Left forelimb (tissue), 1 donor: ENCODE measurements around the gene JOSD1.
"Not testable (repeated sequence)": the region's sequence is repeated elsewhere in the genome, so short reads cannot be mapped to it uniquely, and the experiment has no call there.

Experiments used
- DNase-seq: peaks from one replicate; pipeline ENCODE4 v3.0.0-alpha.2; 2018; ENCODE audit warnings: low spot score

The JOSD1 gene

DNA sequence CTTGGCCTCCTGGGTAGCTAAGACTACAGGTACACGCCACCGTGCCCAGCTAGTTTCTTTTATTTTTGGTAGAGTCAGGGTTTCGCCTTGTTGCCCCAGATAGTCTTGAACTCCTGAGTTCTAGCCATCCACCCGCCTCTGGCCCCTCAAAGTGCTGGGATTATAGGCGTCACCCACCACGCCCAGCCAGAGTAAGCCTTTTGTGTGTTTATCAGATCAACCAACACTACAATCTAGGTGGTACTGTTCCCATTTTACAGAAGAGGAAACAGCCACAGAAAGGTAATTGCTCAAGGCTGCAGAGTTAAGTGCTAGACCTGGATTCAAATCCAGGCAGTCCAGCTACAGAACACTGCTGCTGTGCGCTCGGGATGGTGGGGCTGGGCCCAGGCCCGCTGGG is 15.8 kb downstream of the JOSD1 start:
- DNase-seq, result no peak

DNA sequence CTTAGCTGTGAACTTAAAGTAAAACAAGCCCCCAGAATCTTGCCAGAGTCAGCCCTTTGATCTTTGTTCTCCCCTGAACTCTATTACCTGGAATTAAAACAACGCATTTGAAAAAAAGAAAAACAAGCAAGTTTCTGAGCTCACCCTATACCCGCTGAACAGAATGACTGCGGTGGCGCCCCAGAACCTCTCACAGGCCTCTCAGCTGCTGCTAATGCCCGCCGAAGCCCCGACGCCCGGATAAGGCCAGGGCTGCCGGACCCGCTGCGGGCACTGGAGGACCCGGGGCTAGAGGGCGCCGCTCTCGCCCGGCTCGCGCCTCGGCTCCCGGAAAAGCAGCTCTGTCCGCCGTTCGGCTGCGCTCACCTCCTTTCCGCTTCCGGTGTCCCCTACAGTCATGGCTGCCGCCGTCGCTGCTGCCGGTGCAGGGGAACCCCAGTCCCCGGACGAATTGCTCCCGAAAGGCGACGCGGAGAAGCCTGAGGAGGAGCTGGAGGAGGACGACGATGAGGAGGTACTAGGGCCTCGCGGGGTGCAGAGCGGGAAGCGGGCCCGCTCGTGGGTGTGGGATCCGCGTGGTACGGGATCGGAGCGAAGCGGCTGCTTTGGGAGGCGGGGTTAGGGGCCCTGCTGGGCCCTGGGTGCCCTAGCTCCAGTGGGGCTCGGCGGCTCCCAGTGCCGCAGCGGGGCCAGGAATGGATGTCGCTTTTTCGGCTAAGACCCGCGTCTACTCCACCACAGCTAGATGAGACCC is 19.0 kb downstream of the JOSD1 start, which contains the start of gene TOMM22:
TSS of gene TOMM22 (plus strand) at position 376 of the 754 bp plus-strand sequence. CDS start at position 398, 22 bp downstream.
- peak; percentile 89 for DNase-seq

DNA sequence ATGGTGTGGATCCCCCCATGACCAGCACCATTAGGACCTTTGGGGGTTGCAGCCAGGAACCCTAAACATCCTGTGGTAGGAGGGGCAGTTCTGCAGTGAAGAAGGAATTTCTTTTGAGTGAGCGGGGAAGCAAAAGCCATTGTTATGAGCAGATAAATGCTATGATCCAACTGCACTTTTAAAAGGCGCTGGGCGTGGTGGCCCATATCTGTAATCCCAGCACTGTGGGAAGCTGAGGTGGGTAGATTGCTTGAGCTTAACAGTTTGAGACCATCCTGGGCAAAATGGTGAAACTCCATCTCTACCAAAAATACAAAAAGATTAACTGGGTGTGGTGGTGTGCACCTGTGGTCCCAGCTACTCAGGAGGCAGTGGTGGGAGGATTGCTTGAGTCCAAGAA is 24.9 kb downstream of the JOSD1 start:
- no peak for DNase-seq

DNA sequence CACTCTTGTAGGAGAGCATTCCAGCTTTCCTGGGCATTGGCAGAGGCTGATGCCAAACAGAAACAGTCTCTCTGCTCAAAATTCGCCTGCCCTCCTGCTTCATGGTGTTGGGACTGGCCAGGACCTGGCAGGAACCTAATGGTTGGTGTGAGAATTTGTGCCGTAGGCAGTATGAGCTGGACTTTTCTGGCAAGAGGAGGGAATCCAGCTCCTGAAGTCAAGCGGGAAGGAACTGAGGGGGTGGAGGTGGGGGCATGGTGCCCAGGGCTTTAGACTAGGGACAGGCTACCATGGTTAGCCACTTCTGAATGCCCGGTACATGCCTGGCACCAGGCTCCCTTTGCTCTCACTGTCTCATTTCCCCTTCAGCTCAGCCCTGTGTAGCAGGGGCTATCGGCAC is 25.9 kb downstream of the JOSD1 start:
- no peak for DNase-seq

DNA sequence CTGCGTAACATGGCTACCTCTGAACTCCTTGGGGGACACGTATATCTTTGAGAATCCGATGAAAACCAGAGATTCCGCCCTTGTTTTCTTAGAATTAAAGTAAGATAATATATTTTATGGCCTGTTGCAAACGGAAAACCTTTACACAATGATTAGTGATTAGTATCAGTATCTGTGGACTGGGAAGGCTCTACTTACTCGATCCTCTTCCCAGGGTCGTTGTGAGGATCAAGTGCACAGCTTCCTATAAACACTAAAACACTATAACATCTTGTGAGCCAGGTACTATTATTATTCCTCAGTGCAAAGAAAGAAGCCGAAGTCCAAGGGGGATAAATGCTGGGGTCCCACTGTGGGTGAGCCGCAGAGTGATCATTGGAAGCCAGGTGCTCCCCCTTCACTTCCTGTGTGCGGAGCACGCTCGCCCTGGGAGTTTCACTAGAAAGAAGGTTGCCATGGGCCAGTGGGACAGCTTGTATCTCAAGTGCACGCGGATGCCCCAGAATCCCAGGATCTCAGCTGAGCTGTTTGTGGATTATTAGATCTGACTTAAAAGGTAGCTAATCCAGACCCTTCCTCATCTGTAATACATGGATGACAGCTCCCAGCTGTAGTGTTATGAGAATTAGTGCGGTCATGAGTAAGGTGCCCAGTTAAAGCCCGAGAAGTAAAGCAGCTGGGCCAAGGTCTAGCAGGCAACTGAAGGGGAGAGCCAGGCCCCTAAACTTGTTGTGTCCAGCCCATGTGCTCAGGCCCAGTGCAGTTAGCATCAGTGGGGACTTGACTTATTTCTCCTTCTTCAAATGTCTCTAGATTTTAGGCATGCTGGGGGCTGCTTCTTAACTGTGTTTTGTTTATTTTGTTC is 43.5 kb downstream of the JOSD1 start:
- DNase-seq, result no peak

DNA sequence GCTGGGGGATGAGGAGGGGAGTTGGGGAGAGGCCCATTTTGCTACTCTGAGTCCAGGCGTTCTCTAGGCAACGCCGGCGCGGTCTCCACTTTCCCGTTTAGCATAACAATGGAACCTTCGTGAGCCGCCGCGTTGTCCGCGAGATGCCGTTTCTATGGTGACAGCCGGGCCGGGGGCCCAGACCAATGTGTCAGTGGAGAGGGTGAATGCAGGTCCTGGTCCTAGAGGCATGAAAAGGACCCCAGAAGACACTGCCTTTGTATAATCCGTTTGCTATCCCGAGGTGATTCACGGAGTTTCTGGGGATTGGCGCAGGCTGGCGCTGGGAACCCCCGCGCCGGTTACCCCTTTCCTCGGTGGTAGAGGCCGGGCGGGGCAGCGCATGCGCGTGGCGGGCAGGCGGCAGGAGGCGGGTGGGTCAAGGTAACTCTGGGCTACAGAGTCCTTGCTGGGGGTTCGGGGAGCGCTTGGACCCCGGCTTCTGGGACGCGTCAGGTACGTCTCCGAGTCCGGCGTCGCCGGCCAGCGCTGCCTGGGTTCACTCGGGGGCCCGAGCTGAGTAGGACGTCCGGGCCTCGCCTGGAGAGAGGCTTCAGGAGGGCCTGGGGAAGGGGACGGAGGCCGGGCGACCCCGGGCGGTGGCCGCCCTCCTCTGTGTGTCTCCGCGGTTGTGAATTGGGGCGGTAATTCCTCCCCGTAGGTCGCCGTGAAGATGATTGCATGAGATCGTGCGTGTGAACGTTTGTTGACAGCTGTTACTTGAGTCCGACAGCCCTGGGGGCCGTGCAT is 44.3 kb downstream of the JOSD1 start, which contains the start of the genes CBY1 and FAM227A:
TSS of gene CBY1 (plus strand) at position 383 of the 789 bp plus-strand sequence. CDS start 11,417 bp downstream, outside the sequence.
TSS of gene FAM227A (minus strand) at position 137 of the 789 bp plus-strand sequence. CDS start 6,224 bp downstream, outside the sequence.
- peak; percentile 94 for DNase-seq

DNA sequence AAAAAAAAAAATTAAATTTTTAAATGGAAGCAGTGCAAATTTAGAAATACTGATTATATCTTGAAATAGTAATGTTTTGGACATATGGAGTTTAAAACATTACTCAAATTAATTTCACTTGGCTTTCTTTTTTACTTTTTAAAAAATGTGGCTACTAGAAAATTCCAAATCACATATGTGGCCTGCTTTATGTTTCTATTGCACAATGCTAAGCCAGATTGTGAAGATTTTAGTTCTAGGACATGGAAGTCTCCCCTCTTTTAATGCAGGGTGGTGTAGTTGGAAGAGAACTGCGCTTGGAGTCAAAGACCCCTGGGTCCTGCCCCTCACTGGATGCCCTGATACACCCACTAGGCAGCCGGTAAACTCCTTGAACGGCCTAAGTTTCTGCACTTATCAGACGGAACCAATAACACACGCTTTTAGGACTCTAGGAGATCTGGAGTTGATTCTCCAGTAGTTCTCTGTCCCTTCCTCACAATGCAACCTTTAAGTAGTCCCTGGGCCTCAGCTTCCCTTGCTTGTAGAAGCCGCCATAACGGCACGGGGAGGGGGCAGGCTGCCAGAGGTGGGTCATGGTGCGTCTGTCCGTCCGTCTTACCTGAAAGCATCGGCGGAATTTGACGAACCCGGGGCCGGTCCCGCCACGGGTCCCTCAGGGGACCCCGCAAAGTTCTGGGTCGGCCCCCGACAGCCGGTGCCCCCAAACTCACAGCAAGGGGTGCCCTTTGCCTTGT is 45.1 kb downstream of the JOSD1 start:
- DNase-seq, result peak; percentile 69

DNA sequence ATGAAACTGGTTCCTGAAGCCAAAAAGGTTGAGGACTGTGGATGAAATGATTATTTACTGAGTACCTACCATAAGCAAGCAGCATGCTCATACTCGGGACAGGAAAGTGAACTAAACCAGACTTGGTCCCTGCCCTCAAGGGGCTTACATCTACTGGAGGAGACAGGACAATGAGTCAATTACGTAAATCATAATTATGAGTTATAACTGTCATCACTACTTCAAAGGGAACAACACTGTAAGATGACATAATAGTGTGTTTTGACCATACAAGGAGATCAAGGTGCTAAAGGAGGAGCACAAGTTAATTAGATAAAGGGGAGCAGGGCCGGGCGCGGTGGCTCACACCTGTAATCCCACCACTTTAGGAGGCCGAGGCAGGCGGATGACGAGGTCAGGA is 47.0 kb downstream of the JOSD1 start:
- DNase-seq, result no peak

DNA sequence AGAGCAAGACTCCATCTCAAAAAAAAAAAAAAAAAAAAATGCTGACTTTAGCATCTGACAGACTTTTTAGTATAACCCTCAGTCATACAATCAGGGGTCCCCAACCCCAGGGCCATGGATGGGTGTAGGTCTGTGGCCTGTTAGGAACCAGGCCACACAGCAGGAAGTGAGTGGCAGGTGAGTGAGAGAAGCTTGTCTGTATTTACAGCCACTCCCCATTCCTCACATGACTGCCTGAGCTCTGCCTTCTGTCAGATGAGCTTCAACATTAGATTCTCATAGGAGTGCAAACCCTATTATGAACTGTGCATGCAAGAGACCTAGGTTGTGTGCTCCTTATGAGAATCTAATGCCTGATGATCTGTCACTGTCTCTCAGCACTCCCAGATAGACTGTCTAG is 47.9 kb downstream of the JOSD1 start:
- DNase-seq, result no peak

DNA sequence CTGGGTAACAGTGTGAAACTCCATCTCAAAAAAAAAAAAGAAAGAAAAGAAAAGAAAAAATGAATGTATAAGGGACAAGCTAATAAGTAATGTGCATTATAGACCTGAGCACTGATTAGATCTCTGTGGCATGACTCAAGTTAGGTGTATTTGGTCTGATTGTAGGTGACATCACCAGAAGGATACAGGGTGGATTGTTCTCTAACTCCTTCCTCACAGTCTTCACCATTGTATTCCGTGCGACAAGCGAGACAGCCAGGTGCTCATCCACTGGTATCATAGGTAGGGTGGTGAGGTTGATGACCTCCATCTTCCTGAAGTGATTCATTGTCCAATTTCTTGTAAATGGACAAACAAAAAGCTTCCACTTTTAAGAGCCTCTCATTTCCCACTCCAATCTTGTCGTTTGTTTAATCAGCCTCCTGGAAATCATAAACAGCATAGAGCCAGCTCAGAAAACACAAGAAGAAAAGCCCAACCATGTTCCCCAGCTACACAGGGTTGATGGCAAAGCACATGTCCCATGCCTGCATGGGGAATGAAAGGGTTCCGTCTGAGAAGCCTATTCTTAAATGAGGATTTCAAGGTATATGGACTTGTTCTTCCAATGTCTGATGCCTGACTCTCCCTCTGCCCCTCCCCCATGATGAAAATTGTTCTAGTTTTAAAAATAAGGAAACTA is 50.8 kb downstream of the JOSD1 start:
- no peak for DNase-seq

DNA sequence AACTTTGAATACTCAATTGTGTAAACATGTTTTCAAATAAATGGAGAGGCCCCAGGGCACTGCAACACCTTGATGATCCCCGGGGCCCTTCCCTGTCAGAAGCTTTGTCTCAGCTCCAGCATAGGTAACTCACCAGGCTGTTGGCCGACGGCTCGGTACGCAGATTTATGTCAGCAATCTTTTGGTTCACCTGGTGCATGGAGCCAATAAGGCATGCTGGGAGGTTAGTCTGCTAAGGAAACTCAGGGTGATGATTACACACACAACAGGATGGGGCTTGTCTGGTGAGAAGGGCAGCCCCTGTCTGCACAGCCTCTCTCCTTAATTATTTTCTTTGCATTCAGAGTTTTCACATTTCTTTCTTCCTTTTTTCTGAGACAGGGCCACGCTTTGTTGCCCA is 55.3 kb downstream of the JOSD1 start:
- no peak for DNase-seq

DNA sequence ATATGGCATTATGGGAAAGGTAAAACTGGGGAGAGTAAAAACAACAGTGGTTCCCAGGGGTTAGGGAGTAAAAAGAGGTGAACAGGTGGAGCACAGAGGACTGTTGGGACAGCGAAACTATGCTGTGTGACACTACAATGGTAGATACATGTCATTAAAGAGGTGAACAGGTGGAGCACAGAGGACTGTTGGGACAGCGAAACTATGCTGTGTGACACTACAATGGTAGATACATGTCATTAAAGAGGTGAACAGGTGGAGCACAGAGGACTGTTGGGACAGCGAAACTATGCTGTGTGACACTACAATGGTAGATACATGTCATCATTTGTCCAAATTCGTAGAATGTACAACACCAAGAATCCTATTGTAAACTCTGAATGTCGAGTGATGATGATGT is 56.5 kb downstream of the JOSD1 start:
- DNase-seq, result not testable (repeated sequence)

DNA sequence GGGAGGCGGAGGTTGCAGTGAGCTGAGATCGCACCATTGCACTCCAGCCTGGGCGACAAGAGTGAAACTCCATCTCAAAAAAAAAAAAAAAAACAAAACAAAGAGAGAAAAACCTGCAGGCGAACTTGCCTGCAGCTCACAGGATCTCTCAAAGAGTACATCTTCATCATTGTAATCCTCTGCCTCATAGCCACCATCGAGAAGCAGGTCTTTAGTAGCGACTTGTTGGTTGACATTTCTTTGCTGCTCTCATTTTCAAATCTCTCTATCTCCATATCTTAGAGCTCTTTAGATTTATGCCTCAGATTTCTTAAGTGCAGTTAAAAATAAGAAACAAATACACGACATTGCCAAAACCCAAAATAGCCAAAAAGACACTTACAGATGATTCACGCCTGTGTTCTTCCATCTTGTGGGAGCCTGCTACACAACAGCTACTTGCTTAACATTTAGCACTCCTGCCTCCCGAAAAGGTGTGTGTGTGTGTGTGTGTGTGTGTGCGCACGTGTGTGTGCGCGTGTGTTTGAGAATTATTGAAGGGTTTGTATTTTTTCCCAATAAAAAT is 59.2 kb downstream of the JOSD1 start:
- DNase-seq, result no peak

DNA sequence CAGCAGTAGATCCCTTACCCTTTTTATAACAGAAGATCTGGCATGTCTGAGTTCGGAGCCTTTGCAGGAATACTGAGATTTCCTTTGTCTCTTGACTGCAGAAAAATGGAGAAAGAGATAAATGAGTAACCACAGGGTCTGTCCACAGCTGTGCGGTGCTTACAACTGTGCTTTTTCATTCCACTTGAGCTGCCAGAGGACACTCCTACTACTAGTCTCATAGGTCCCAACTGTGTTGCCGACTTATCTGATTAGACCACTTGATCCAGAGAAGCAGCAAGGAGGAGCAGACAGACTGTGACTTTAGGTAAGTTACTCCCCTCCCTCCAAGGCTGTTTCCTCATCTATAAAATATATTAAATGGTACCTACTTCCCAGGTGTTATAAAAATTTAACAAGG is 62.0 kb downstream of the JOSD1 start:
- DNase-seq, result no peak

DNA sequence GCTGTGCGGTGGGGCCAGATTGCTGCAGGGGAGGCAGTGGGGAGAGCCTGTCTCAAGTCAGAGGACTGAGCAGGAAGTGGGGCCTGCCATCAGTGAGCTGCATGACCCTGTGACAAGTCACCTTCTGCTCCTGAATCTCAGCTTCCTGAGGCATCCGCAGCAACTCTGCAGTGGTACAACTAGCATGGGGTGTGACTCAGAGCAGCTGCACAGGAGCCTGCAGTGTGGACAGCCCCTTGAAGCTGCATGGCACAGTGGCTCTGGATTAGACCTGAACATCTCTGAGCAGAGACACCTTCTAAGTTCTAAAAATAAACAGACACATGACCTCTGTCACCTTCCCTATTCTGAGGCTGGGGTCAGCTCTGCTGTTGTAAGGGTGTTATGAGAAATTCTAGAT is 62.5 kb downstream of the JOSD1 start:
- DNase-seq, result no peak
